GM18508 (cell line): Measurements from ENCODE around the gene FRMD8.

Experiments
- ATAC-seq: cut with Tn5 transposase; IDR thresholded peaks from one replicate; pipeline ENCODE4 v1.9.1; 2021; ENCODE audit warnings: moderate number of reproducible peaks; ENCODE audit not compliant: insufficient read depth, unreplicated experiment

The FRMD8 gene

GRCh38 chr11:65432686-65433582 lies 46.5 kb downstream of the FRMD8 start:
- ATAC-seq = no peak

GRCh38 chr11:65433657-65434056 lies 47.2 kb downstream of the FRMD8 start:
- ATAC-seq = no peak

GRCh38 chr11:65434057-65434666 lies 47.7 kb downstream of the FRMD8 start:
- ATAC-seq = no peak

- no peak for ATAC-seq
Measured at GRCh38 chr11:65434667-65435410, 48.4 kb downstream of the FRMD8 start.

- ATAC-seq = no peak
Measured at GRCh38 chr11:65435411-65435931, 49.0 kb downstream of the FRMD8 start.

GRCh38 chr11:65435981-65436411 lies 49.6 kb downstream of the FRMD8 start:
- no peak for ATAC-seq

GRCh38 chr11:65436412-65437032 lies 50.1 kb downstream of the FRMD8 start:
- no peak for ATAC-seq

GRCh38 chr11:65437436-65438227 lies 51.2 kb downstream of the FRMD8 start:
- ATAC-seq = no peak

- no peak for ATAC-seq
Measured at GRCh38 chr11:65438257-65439151, 52.1 kb downstream of the FRMD8 start.

- ATAC-seq = no peak
Measured at GRCh38 chr11:65439331-65440181, 53.1 kb downstream of the FRMD8 start.

- ATAC-seq = no peak
Measured at GRCh38 chr11:65440831-65441499, 54.5 kb downstream of the FRMD8 start.

GRCh38 chr11:65442842-65443331 lies 56.5 kb downstream of the FRMD8 start:
- no peak for ATAC-seq

GRCh38 chr11:65444314-65445051 lies 58.0 kb downstream of the FRMD8 start:
- no peak for ATAC-seq

GRCh38 chr11:65445101-65445603 lies 58.7 kb downstream of the FRMD8 start:
- ATAC-seq = no peak

GRCh38 chr11:65445604-65446445 lies 59.4 kb downstream of the FRMD8 start:
- ATAC-seq = no peak
